Spleen (tissue), 7 donors: Measurements from ENCODE around the gene TAGLN2.

Source experiments
- POLR2A ChIP-seq, 3 donors: fragments of 450-650 bp; IDR thresholded peaks; one replicate each; pipeline ENCODE4 v1.5.1; 2017; ENCODE audit warnings: antibody characterized with exemption in 3 of 3, mild to moderate bottlenecking in 1 of 3
- POLR2AphosphoS5 ChIP-seq, 3 donors: sonication (generic); formaldehyde crosslinking; IDR thresholded peaks; one replicate each; pipeline ENCODE4 v1.5.1; 2017; ENCODE audit warnings: antibody characterized with exemption in 3 of 3
- TF ChIP-seq, protein P1 (sequence below), 11 experiments: fragments of 200-600 bp in 7 of 11; fragments of 450-650 bp in 4 of 11; sonication (generic) in 4 of 11; IDR thresholded peaks in 8 of 11; conservative IDR thresholded peaks in 3 of 11; 1 replicate in 7 of 11; 2 replicates in 4 of 11; pipeline versions ENCODE4 v1.4.0 to v1.8.0; 2016 to 2021; ENCODE audit warnings: antibody characterized with exemption in 11 of 11, inconsistent platforms in 4 of 11, mild to moderate bottlenecking in 1 of 11
- donor health status: DM: no; HTN: no; CAD: no; lungs with moderate emphysema.
- donor health status: DM: no; HTN: no; CAD: no.
- donor health status: DM: no; HTN: no; CAD: no.

DNA sequence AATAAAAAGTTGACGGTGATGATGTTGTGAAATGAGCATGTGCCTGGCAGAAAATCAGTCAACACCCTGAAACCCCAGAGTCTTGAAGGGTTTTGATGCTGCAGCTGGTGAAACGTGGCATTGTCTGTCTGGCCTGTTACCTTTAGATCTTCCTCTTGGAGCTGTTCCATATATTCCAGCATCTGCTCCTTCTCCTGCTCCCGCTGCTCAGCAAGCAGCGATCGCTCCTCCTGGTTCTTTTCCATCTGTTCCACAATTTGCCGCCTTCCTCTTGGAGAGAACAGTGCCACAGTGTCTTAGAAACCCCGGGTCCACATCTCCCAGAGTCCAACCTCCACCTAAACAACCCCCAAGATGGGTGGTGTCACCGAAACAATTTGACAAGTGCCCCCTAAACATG lies 41.0 kb downstream of the TAGLN2 start:
- TF ChIP-seq, protein P1, sequence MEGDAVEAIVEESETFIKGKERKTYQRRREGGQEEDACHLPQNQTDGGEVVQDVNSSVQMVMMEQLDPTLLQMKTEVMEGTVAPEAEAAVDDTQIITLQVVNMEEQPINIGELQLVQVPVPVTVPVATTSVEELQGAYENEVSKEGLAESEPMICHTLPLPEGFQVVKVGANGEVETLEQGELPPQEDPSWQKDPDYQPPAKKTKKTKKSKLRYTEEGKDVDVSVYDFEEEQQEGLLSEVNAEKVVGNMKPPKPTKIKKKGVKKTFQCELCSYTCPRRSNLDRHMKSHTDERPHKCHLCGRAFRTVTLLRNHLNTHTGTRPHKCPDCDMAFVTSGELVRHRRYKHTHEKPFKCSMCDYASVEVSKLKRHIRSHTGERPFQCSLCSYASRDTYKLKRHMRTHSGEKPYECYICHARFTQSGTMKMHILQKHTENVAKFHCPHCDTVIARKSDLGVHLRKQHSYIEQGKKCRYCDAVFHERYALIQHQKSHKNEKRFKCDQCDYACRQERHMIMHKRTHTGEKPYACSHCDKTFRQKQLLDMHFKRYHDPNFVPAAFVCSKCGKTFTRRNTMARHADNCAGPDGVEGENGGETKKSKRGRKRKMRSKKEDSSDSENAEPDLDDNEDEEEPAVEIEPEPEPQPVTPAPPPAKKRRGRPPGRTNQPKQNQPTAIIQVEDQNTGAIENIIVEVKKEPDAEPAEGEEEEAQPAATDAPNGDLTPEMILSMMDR (IDR thresholded peaks at IDR 0.05 in 8 of 11, conservative IDR thresholded peaks at IDR 0.05 in 3 of 11), result no peak
- no peak for TF ChIP-seq POLR2A (IDR thresholded peaks at IDR 0.05)
- no peak for TF ChIP-seq POLR2AphosphoS5 (IDR thresholded peaks at IDR 0.05)
